GM15510 (cell line): Measurements from ENCODE around the gene GRID1.

Experiments
- POLR2A ChIP-seq: IDR thresholded peaks from 3 replicates; pipeline ENCODE4 v1.6.1; 2011; ENCODE audit warnings: borderline replicate concordance; ENCODE audit not compliant: insufficient read length; ENCODE audit errors: extremely low read depth

GRID1 gene

DNA sequence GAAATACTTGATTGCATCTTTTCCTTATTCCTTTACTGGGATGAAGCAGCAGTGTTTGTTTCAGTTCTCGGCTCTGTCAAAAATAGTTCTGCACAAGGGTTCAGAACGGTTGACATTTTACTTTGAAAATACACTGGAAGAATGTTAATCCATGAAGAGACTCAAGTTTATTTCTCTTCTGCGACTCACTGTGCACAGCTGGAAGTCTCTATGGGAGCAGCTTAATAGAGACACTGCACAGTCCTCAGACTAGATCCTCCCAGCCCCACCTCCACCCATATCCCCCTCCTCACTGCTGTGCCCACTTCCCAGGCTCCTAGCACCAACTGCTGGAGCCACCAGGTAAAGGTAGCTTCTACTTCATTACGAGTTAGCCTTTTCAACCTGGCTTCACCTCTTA, 517.8 kb downstream of the GRID1 start:
- no peak for TF ChIP-seq POLR2A

- no peak for TF ChIP-seq POLR2A
These were observed 519.5 kb downstream of the GRID1 start for GRCh38 chr10:85847085-85847484.

- no peak for TF ChIP-seq POLR2A
These were observed 533.6 kb downstream of the GRID1 start for GRCh38 chr10:85832988-85833387.

GRCh38 chr10:85831422-85831821, 535.2 kb downstream of the GRID1 start:
- TF ChIP-seq POLR2A, result no peak

GRCh38 chr10:85826377-85826776, 540.2 kb downstream of the GRID1 start:
- no peak for TF ChIP-seq POLR2A

GRCh38 chr10:85811405-85811804, 555.2 kb downstream of the GRID1 start:
- no peak for TF ChIP-seq POLR2A

GRCh38 chr10:85810674-85811073, 555.9 kb downstream of the GRID1 start:
- no peak for TF ChIP-seq POLR2A

- TF ChIP-seq POLR2A, result no peak
These were observed 571.1 kb downstream of the GRID1 start for GRCh38 chr10:85795460-85795859.

DNA sequence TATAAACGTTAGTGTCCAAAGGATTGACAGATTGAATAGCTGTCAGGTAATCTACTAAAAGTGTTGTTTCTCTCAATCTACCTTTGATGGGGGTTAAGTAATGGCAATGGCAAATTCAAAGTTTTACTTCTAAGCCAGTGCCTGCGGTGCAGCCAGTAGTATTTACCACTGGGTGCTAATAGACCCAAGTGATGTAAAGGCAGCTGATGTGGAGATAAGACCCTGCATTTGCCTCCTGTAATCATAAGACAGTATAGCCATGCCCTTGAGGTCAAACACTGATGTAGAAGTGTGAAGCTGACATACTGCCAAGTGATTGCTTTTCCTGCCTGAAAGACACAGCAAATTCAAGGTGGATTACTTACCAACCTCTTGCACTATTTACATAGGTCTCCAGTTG, 572.0 kb downstream of the GRID1 start:
- TF ChIP-seq POLR2A, result no peak

DNA sequence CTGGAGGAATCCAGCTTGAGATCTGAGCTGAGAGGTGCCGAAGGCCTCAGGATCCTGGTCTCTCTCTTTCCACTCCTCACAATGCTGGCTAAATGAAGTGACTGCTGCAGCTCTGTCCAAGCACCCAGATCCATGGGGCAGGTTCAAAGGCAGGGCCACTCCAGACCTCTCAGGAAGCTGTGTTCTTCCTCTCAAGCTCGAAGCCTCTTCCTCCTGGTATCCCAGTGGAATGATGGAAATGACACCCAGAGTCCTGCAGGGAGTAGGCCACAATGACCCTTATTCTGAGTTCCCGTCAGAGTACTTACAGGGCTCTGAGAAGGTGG, 574.1 kb downstream of the GRID1 start:
- TF ChIP-seq POLR2A, result no peak

DNA sequence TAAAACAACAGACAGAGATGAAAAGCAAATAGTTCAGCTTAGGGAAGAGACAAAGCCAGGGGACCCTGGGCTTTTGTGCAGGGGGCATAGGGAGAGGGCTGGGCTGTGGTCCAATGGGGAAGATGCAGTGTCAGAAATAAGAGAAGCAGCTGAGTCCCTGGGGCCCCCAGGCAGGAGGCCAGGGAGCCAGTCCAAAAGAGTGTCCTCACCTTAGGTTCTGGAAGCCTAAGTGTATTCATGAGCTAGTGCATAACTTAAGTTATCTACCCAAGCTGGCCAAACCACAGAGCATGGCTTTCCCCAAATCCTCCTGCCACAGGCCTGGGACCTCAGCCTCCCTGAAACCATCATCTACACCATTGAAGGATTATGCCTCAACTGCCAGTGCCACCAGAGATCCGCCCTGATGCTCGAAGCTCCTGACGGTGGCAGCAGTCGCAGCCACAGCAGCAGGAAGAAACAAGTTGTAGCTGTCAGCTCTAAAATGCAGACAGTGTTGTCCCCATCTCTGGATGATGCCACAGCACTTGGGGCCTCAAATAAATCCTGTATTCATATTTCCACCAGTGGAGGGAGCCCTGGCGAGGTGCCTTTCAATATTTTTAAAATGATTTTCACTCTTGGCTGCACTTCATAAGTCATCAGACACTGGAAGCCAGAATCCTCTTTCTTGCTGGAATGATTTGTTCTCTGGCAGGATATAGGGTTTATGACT, 574.6 kb downstream of the GRID1 start:
- no peak for TF ChIP-seq POLR2A

DNA sequence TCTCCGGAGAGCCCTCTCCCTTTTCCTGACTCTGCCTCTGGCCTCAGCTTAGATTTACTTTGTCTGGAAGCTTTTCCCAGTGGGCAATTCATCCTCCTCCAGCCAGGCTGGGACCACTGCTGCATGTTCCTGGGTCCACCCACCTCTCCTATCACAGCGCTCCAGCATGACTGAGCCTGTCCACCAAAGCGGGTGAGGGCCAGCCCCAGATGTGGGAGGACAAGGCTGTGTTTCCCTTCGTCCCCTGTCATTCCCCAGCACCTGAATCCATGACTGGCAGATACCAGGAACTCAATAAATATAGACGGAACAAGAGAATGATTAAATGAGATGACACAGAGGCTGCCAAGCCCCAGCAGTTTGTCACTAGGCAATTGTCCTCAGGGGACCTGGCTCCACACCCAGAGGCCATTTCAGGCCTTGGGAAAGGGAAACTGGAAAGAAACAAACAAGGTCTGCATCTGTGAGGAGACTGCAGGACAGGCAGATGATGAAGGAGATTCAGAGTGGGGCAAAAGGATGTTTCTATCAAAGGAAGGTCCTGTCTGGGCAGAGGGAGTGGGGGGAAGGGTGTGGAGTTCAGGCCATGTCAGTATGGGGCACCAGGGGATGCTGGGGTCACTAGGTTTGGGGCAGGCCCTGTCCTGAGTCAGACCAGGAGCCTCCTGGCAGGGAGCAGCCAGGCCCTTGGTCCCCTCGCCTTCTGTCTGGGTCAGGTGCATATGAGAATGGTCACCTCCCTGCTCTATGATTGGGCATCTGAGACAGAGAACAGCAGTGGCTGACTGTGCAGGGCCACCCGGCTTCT, 576.4 kb downstream of the GRID1 start:
- TF ChIP-seq POLR2A, result no peak

- TF ChIP-seq POLR2A, result no peak
These were observed 577.5 kb downstream of the GRID1 start for GRCh38 chr10:85789125-85789524.

DNA sequence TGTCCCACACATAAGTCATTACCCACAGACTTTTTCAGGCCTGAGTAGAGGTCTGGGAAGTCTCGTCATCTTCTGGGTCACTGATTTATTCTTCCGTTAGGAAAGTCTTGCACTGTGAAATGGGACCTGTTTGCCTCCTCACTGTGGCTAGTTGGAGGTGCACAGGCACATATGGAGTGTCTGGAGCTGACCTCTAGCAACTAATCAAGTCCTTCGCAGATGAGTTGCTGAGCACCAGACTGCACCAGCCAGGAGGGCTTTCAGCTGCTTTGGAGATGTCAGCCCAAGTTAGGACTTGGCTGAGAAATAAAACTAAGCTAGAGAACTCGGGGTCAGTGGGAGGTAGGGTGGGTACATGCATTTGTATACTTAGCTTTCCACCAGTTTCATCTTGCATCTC, 578.0 kb downstream of the GRID1 start:
- TF ChIP-seq POLR2A, result no peak

- TF ChIP-seq POLR2A, result no peak
These were observed 578.7 kb downstream of the GRID1 start for GRCh38 chr10:85787881-85788280.

- no peak for TF ChIP-seq POLR2A
These were observed 579.2 kb downstream of the GRID1 start for GRCh38 chr10:85787393-85787792.

- no peak for TF ChIP-seq POLR2A
These were observed 580.1 kb downstream of the GRID1 start for GRCh38 chr10:85786401-85786899.

DNA sequence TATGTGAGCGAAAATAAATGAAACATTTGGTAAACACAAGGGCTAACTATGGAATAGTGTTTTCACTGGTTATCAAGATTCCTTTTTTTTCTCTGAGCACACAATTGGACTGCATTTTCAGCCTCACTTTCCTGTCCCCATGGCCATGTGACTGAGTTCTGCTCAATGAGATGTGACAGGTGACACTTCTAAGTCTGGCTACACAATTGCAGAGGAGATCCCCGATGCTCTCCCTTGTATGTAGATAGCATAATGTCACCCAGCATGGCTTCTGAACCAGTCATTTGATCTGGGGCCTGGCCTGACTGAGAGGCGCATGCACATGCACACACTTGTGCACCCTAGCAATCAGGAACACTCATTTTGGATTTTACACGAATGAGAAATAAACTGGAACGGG, 581.8 kb downstream of the GRID1 start:
- no peak for TF ChIP-seq POLR2A
